ENCODE results near the gene TKFC.
A peak's percentile ranks its signal among the peaks of the same experiment; 100 is the strongest.

The TKFC gene

GRCh38 chr11:61345954-61346843 lies 13.2 kb downstream of the TKFC start:
- no peak for DNase-seq

- no peak for DNase-seq
Observed at GRCh38 chr11:61347916-61348461, 15.0 kb downstream of the TKFC start.

- DNase-seq: no peak
Observed at GRCh38 chr11:61349189-61349751, 16.2 kb downstream of the TKFC start.

GRCh38 chr11:61349916-61350315 lies 16.9 kb downstream of the TKFC start:
- no peak for DNase-seq

GRCh38 chr11:61350336-61350735 lies 17.3 kb downstream of the TKFC start:
- no peak for DNase-seq

- no peak for DNase-seq
Observed at GRCh38 chr11:61350803-61351202, 17.8 kb downstream of the TKFC start.

GRCh38 chr11:61352038-61352437 lies 19.0 kb downstream of the TKFC start:
- no peak for DNase-seq

GRCh38 chr11:61353131-61354067 lies 20.4 kb downstream of the TKFC start:
- no peak for DNase-seq

- no peak for DNase-seq
Observed at GRCh38 chr11:61354208-61354607, 21.2 kb downstream of the TKFC start.

GRCh38 chr11:61356706-61357105 lies 23.7 kb downstream of the TKFC start:
- no peak for DNase-seq

- no peak for DNase-seq
Observed at GRCh38 chr11:61357233-61357893, 24.3 kb downstream of the TKFC start.

GRCh38 chr11:61357894-61358239 lies 24.8 kb downstream of the TKFC start:
- DNase-seq: no peak

GRCh38 chr11:61358566-61358965 lies 25.5 kb downstream of the TKFC start:
- DNase-seq: no peak

GRCh38 chr11:61359516-61359915 lies 26.5 kb downstream of the TKFC start:
- DNase-seq: no peak

GRCh38 chr11:61361237-61361740 lies 28.3 kb downstream of the TKFC start:
- no peak for DNase-seq

GRCh38 chr11:61361741-61362541 lies 28.9 kb downstream of the TKFC start, which contains the start of the genes CYB561A3 and TMEM138:
Gene CYB561A3, minus strand, starts transcription at chr11:61361882. Its CDS starts 5,169 bp downstream, at chr11:61356713.
Gene TMEM138, plus strand, starts transcription at chr11:61362374. Its CDS starts 2,017 bp downstream, at chr11:61364391.
- DNase-seq: peak; percentile 90

- no peak for DNase-seq
Observed at GRCh38 chr11:61362542-61362875, 29.5 kb downstream of the TKFC start.

GRCh38 chr11:61364012-61364675 lies 31.1 kb downstream of the TKFC start:
- no peak for DNase-seq

GRCh38 chr11:61367406-61367805 lies 34.4 kb downstream of the TKFC start:
- DNase-seq: no peak

GRCh38 chr11:61368646-61369045 lies 35.6 kb downstream of the TKFC start:
- DNase-seq: no peak
